GM18499 (cell line): Measurements from ENCODE around the gene ADAMTS12.

Experiments
- ATAC-seq: cut with Tn5 transposase; IDR thresholded peaks from one replicate; pipeline ENCODE4 v1.9.1; 2021; ENCODE audit warnings: moderate number of reproducible peaks; ENCODE audit not compliant: insufficient read depth, unreplicated experiment

ADAMTS12 gene

GRCh38 chr5:33675958-33676464 is 215.8 kb downstream of the ADAMTS12 start:
- peak; percentile 64 for ATAC-seq

DNA sequence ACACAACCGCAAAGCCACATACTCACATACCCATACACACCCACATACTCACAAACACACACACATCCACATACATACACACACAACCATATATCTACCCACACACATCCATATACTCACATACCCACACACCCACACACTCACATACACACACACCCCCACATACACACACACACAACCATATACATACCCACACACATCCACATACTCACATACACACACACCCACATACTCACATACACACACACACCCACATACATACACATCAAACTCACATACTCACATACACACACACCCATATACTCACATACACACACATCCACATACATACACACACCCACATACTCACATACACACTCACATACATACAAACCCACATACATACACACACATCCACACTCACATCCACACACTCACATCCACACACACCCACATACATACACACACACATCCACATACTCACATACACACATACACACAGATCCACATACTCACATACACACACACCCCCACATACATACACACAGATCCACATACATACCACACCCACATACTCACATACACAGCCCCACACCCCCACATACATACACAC is 220.0 kb downstream of the ADAMTS12 start:
- no peak for ATAC-seq

- ATAC-seq = no peak
Measured at GRCh38 chr5:33662722-33663427, 228.9 kb downstream of the ADAMTS12 start.

GRCh38 chr5:33659526-33660169 is 232.1 kb downstream of the ADAMTS12 start:
- no peak for ATAC-seq

DNA sequence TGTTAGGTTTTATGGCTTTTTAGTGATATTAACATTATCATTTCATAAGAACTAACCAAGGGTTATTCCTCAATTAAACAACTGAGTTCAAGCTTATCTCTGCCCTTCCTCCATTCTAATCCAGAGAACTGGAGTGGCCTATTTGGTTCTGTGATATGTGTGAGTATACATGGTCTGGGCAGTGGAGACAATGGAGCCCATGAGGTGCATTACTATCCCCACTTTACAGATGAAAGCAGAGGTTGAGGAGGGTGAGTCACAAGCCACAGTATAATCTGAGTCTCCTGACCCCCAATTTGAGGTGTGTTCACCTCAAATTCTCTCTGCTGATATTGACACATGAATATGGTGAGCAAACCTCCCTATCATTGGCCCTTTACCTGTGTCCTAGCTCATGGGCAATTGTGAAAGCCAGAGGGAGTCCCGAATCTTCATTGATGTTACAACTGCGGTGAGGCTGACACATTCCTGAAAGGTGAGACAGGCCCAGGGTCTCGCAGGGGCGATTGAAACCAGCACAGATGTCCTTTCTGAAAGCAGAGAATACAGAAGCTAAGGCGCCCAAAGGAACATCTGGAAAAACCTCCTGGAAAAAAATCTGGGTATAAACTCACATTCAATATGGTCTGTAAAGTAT is 233.9 kb downstream of the ADAMTS12 start:
- no peak for ATAC-seq

DNA sequence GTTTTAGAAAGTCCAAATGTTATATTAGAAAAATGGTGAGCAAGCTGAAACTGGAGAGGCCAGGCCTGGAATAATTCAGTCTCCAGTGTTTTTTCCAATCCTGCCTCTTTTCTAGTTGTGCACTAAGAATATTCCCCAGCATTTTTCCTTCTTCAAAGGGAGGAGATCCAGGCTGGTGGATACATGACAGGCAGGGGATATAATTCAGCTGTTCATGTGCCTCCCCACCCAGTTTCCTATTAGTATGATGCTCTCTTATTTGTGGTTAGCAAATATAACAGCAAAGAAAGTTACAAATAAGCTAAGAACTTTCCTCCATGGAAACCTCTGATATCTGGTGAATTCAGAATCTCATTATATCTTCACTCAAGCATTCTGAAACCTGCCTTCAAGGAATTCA is 234.6 kb downstream of the ADAMTS12 start:
- no peak for ATAC-seq

GRCh38 chr5:33650911-33651310 is 240.9 kb downstream of the ADAMTS12 start:
- ATAC-seq = no peak

DNA sequence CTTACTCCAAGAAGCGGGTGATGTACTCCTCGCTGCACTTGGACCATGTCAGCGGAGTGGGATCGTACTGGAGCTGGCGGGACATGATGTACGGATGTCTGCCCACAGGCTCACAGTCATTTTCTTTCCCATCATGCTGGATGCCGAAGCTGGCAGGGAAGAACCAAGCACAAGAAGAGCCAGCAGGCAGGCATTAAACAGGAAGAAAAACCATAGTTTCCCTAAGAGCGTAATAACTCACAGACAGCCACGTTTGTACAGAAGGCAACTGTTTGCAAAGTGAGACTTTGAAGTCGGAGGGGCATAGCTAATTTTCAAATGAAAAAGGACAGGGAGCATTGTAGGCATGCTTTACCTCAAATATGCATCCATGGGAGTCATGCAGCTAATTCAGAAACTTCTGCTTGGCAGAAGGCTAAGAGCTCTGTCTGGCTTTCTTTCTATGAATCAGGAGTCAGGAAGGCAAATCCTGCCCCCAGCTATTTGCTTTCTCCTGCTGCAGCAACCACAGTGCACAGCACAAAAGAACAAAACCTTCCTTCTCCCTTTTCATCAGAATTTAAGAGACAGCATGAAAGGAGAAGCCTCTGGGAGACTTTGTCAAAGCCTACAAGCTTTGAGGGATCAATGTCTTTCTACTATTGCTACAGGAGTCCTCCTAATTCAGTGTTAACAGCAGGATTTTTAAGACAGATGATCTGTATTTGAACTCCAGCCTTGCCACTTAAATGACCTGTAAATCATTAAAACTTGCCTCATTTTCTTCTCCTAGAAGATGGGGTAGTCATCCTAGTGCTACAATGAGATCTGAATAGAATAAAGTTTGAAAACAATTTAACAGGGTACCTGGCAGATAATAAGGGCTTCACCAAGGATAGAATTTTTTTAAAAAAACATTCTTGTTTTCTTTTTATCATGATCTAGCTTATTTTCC is 242.0 kb downstream of the ADAMTS12 start:
- ATAC-seq = no peak

DNA sequence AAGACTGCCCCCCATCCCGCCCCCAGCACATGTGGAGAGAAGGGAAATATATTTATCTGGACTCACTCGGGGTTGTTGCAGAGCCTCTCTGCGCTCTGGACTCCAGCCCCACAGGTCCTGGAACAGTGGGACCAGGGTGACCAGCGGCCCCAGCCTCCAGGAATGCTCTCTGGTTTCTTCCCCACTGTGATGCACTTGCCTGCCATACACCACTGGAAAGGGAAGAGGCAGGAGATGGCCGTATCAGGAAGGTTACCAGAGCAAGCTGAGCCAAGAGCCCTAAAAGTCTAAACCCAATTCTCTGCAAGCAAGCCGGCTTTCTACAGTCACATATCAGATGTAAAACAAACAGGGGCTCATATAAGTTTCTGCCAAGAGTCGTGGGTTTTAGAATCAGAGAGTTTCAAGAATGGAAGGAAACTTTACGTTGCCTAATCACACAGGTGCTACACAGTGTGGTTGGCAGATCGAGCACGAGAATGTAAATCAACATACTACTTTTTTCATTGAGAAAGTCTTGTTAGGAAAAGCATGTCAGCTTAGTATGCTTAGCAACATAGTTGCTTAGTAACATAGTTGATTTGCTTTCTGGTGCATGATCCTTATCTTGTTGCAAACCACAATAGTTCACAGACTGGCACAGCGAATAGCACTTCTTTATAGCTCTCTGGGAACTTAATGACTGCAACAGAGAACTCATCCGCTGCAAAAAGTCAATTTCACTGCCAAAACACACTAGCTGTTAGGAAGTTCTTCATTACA is 249.9 kb downstream of the ADAMTS12 start:
- ATAC-seq = no peak

- no peak for ATAC-seq
Measured at GRCh38 chr5:33639474-33639873, 252.3 kb downstream of the ADAMTS12 start.

DNA sequence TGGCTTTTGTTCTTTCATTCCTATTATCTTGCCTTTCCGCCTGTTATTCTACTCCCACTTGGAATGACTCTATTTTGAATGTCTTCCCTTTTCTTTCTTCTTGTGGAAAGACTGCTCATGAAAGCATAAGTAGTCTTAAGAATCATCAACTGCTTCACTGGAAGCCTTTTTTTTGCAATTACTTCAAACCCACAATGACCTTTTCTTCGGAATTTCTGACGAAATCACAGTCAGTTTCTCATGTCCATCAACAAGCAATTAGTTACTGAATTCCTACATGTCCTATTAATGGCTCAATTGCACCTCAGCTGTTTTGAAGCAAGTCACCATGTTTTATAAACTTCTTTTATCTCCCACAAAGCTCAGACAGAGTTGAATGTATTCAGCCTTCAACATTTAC is 254.8 kb downstream of the ADAMTS12 start:
- ATAC-seq = no peak

DNA sequence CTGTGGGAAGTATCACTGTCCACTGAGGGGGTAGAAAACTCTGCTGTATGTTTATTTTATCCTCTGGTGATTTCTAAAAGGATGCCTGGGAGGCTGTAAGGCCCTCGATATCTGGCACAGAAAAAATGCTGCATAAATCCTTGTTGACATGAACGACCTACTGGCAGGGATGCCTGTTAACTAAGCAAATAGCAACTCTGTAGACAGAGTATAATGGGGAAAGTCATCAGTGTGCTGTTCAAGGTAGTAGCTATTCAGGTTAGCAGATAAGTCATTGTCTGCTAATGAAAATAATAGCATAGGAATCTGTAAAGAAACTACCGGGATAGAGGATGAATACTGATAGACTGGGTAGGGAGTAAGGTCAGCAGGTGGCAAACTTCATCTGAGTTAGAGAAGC is 256.2 kb downstream of the ADAMTS12 start:
- ATAC-seq = no peak

DNA sequence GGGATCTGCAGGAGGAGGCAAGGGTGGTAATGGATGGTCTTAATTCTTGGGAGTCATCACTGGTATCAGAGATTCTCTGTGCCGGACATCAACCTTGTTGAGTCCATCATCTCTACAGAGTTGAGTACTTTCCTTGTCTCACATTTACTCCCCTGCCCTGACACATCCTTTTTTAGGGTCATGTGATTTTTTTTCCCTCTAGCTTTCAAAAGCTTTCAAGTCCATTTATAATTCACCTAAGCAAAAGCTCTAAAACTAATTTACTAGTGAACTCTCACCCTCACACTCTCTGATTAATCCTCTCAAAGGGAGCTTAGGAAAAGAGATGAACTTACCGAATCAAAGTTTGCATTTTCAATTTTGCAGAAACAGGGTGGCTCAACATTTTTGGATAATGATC is 258.1 kb downstream of the ADAMTS12 start:
- no peak for ATAC-seq

GRCh38 chr5:33631786-33632185 is 260.0 kb downstream of the ADAMTS12 start:
- ATAC-seq = peak; percentile 91

GRCh38 chr5:33631139-33631538 is 260.7 kb downstream of the ADAMTS12 start:
- ATAC-seq = no peak

DNA sequence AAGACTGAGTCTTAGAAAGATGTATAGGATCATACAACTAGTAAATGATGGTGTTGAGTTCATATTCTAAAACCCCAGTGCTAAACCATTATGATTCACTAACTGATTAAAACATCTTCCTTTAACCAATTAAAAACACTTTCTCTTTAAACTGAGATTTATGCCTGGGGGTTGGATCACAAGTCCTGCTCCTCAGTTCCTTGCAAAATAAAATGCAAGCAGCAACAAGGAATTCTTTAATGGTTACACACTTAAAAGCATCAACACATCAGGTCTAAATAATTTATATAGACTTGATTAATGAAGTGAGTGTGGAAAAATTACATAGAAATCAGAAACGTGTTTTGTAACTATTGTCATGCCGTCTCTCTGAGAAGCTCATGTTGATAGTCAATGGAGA is 261.8 kb downstream of the ADAMTS12 start:
- no peak for ATAC-seq

DNA sequence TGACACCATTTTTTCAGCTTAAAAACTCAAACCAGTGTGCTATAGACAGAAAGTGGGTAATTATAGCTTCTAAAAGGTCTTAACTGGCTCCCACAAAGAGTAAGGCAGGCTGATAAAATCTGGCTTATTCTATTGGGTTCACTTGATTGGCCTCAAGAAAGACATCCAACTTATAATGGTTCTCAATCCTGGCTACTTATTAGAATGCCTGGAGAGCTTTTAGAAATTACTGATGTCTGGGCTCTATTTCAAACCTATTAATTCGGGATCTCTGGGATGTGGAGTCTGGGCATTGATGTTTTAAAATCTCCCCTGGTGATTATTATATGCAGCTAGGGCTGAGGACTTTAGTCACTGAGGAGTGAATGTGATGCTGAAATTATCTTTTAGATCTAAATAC is 263.0 kb downstream of the ADAMTS12 start:
- no peak for ATAC-seq

- ATAC-seq = no peak
Measured at GRCh38 chr5:33621514-33621913, 270.3 kb downstream of the ADAMTS12 start.

GRCh38 chr5:33614039-33614438 is 277.8 kb downstream of the ADAMTS12 start:
- no peak for ATAC-seq
